HUDEP-2 (cell line): ENCODE data around the gene PPM1F.

Source experiments
- DNase-seq, 76 experiments: peaks; one replicate each; lab custom pipeline; 2025; ENCODE audit not compliant: unreplicated experiment in 76 of 76; lab: John Stamatoyannopoulos, UW

PPM1F gene

GRCh38 chr22:21977814-21978213 is 25.2 kb upstream of the PPM1F start:
- DNase-seq: no peak

- DNase-seq: no peak
These were observed 23.3 kb upstream of the PPM1F start for GRCh38 chr22:21975854-21976345.

GRCh38 chr22:21975273-21975672 is 22.6 kb upstream of the PPM1F start:
- no peak for DNase-seq

- DNase-seq: no peak
These were observed 21.5 kb upstream of the PPM1F start for GRCh38 chr22:21974058-21974649.

GRCh38 chr22:21972806-21973205 is 20.2 kb upstream of the PPM1F start:
- DNase-seq: no peak

GRCh38 chr22:21972293-21972779 is 19.7 kb upstream of the PPM1F start:
- peak in 43 of 76 experiments; percentile 3 to 57 (median 21) for DNase-seq

GRCh38 chr22:21971858-21972275 is 19.2 kb upstream of the PPM1F start:
- no peak for DNase-seq

- no peak for DNase-seq
These were observed 18.4 kb upstream of the PPM1F start for GRCh38 chr22:21970800-21971617.

- DNase-seq: no peak
These were observed 17.6 kb upstream of the PPM1F start for GRCh38 chr22:21970037-21970799.

- no peak for DNase-seq
These were observed 15.9 kb upstream of the PPM1F start for GRCh38 chr22:21968452-21969129.

- no peak for DNase-seq
These were observed 15.1 kb upstream of the PPM1F start for GRCh38 chr22:21967693-21968271.

- DNase-seq: no peak
These were observed 14.2 kb upstream of the PPM1F start for GRCh38 chr22:21966643-21967516.

- DNase-seq: no peak
These were observed 13.2 kb upstream of the PPM1F start for GRCh38 chr22:21965762-21966288.

GRCh38 chr22:21964918-21965484 is 12.4 kb upstream of the PPM1F start:
- DNase-seq: no peak

- DNase-seq: no peak
These were observed 11.6 kb upstream of the PPM1F start for GRCh38 chr22:21964234-21964633.

- no peak for DNase-seq
These were observed 11.2 kb upstream of the PPM1F start for GRCh38 chr22:21963790-21964211.

GRCh38 chr22:21963286-21963685 is 10.6 kb upstream of the PPM1F start:
- no peak for DNase-seq

GRCh38 chr22:21962655-21962949 is 10.0 kb upstream of the PPM1F start:
- DNase-seq: no peak
